HT1080 (cell line): ENCODE results near the gene TMEM183A. TPM values are rescaled to one million over a fixed set of nuclear protein-coding genes. Genes with fewer than 3 reads are reported as not detected.
A peak's percentile ranks its signal among the peaks of the same experiment; 100 is the strongest.

Source experiments
- DNase-seq: peaks from one replicate; pipeline ENCODE4 v3.0.0-alpha.2; 2015; ENCODE audit warnings: low read depth
- total RNA-seq: library from RNA; depleted of rRNA; stranded (reverse); fragments of >200 nt; shearing (Covaris generic); gene quantifications from 2 replicates; pipeline ENCODE4 v1.2.3, GENCODE V29; 2014

The TMEM183A gene
- total RNA-seq, 1 experiment from 2014 or later = 75.3 TPM

GRCh38 chr1:203044546-203045250 is 37.5 kb downstream of the TMEM183A start:
- no peak for DNase-seq

DNA sequence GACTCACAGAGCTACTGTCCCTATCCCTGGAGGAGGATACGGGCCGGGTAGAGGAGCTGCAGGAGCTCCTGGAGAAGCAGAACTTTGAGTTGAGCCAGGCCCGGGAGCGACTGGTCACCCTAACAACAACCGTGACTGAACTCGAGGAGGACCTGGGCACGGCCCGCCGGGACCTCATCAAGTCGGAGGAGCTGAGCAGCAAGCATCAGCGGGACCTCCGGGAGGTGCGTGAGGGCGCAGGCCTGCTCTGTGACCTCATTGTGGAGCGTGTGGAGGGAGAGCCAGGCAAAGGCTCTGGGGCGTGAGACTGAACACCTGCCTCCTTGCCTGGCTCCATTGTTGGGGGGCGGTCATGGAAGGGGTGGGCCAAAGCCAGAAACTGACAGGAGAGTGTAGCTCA is 38.2 kb downstream of the TMEM183A start:
- no peak for DNase-seq

DNA sequence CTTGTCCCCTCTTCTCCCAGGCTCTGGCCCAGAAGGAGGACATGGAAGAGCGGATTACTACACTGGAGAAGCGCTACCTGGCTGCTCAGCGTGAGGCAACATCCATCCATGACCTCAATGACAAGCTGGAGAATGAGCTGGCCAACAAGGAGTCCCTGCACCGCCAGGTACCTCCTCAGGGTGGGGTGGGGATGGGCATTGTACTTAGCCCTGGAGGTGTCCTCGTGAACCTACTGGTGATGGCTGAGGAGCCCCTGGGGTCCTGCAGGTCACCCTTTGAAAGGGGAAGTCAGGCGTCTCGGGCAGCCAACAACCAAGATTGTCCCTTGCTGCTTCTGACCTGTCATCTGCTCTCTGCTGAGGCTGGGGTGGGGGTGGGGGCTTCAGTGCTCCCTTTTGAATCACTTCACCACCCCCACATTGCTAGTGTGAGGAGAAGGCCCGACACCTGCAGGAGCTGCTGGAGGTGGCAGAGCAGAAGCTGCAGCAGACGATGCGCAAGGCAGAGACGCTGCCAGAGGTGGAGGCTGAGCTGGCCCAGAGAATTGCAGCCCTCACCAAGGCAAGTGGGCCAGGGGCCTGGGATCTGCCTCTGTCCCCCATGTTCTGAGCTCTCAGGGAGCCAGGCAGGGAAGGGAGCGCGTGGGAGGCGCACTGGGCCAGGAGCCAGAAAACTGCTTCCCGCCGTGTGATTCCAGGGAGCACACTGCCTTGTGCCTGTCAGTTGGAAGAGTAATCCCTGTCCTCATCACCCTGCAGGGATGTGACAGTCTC is 38.8 kb downstream of the TMEM183A start:
- peak; percentile 40 for DNase-seq

- peak; percentile 86 for DNase-seq
Measured at GRCh38 chr1:203046984-203047630, 39.9 kb downstream of the TMEM183A start.

DNA sequence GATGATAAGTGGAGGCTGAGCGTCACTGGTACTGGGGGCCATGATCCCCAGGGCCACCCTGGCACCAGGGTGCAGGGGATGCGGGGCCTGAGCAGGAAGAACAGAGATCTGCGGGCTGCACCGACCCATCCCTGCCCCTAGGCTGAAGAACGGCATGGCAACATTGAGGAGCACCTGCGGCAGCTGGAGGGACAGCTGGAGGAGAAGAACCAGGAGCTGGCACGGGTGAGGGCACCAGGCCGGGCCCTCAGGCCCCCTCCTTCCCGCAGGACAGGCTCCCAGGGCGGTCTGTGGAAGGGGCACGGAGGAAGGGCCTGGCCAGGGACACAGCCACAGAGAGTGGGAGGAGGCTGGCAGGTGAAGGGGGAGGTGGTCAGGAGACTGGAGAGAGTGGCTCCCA is 40.9 kb downstream of the TMEM183A start:
- DNase-seq = no peak

GRCh38 chr1:203048555-203049051 is 41.4 kb downstream of the TMEM183A start:
- no peak for DNase-seq

GRCh38 chr1:203049077-203049476 is 41.9 kb downstream of the TMEM183A start:
- DNase-seq = no peak

DNA sequence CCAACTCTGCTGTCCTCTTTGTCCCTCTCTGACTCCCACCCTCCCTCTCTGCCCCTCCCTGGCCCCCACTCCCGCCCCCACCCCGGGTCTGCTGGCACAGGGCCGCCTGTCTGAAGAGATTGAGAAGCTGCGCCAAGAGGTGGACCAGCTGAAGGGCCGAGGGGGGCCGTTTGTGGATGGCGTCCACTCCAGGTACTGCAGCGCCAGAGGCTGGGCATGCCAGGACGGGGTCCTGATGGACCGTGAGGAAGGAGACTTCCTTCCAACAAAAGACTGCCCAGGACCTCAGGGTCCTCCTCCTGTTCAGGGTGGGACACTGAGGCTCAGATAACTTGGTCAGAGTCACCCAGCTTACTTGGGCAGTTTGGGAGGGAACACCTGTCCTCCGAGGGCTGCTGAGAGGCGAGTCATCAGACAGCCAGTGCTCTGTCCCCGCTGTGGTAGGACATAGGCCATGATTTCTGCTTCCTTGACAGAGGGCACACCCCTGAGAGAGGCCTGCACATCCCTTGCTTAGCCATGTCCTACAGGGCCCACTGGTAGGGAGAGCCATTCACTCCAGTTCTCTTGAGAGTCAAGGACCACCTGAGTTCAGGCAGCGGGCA is 42.5 kb downstream of the TMEM183A start:
- no peak for DNase-seq

GRCh38 chr1:203050826-203051225 is 43.7 kb downstream of the TMEM183A start:
- DNase-seq = no peak

- no peak for DNase-seq
Measured at GRCh38 chr1:203051841-203052324, 44.7 kb downstream of the TMEM183A start.

DNA sequence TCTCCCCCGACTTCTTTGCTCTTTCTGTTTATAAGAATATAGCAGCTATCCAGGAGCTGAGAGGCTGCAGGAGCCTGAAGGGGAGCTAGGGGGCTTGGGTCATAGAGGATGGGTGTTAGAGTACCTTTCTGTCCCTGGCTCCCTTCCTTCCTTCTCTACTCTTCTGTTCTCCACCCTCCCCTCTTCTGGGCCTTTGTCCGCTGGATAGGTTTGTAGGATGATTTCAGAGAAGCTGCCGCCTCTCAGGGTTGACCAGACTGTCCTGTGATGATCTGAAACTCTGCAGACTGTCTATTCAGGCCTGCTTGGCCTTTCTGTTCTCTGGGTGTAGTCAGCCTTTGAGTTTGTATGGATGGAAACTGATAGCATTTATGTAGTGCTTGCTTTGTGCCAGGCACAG is 45.4 kb downstream of the TMEM183A start:
- DNase-seq = no peak

DNA sequence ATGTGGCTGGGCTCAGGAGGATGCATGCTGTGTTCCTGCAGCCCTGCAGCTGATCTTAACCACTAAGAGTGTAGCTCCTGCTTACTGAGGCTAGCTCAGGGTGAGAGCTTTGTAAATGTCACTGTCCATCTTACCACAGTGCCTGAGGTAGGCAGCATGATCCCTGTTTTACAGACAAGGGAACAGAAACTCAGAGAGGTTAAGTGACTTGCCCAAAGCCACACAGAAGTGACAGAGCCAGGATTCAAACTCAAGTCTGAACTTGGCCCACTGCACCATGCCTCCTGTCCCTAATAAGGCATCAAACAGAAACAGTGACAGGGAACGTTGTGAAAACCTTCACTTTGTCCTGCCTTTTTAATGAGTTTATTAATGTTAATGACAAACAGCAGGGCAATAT is 47.0 kb downstream of the TMEM183A start:
- no peak for DNase-seq

- no peak for DNase-seq
Measured at GRCh38 chr1:203054642-203055041, 47.5 kb downstream of the TMEM183A start.

DNA sequence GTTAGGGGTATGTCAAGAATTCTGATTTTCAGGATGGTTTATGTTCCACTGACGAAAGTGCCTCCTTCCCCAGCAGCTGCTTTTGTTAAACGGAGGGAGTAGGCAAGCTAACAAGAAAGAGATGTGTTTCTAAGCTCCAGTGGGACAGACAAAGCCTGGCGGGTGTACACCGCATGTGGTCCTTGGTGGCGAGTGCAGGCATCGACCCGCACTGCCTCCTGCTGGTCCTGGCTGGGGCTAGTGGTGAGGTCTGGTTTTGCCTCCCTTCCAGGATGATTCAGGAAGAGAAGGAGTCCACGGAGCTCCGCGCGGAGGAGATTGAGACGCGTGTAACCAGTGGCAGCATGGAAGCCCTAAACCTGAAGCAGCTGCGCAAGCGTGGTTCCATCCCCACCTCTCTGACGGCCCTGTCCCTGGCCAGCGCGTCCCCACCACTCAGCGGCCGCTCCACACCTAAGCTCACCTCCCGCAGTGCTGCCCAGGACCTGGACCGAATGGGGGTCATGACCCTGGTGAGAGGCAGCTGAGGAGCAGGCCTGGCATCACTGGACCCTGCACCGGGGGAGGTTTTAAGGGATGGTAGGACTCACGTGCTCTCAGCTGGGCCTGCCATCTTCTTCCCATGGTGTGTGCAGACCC is 48.1 kb downstream of the TMEM183A start:
- DNase-seq = peak; percentile 7

DNA sequence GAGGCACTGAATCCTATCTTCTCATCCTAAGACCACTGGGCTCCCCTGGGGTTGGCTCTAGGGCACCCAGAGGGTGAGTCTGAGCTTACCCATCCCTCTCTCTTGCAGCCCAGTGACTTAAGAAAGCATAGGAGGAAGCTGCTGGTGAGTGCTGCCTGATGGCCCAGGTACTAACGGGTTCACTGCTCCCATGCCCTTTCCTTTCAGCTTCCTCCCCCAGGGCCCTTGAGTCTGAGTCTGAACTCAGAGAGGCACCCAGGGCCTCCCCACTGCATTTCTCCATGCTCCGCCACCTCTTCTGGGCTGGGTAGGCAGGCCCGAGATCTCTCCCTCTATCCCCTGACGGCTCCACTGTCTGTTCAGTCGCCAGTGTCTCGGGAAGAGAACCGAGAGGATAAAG is 48.8 kb downstream of the TMEM183A start:
- no peak for DNase-seq

- no peak for DNase-seq
Measured at GRCh38 chr1:203056516-203056915, 49.3 kb downstream of the TMEM183A start.

DNA sequence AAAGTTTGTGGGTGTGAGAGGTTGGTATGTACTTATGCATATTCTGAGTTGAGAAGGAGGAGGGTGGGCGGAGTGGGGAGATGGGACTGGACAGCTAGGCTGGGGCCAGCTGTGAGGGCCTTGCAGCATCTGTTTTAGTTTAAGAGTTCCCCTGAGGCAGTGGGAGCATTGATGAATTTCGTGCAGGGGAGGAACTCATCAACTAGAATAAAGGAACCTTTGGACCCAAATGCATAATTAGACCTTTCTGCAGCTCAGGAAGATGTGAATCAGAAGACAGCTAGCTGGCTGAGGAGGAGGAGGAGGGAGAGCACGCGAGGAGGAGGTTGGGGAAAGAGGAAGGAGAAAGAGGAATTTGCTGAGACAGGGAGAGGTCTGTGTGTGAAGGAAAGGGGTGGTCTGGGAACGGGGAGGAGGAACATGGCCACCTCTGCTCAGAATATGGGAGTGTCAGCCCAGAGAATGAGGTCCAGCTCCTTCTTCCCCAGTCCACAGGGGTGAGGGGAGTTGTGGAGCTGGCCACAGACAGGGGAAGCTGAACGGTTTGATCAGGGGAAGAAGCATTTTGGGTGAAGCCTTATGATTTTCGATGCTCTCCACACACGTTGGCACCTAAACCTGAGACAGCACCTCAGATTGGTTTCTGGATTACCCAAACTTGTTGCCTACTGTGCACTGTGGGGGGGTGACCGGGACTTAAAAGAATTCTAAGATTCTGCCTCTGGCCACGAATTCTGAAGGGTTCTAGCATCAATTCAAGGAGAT is 50.9 kb downstream of the TMEM183A start:
- no peak for DNase-seq

DNA sequence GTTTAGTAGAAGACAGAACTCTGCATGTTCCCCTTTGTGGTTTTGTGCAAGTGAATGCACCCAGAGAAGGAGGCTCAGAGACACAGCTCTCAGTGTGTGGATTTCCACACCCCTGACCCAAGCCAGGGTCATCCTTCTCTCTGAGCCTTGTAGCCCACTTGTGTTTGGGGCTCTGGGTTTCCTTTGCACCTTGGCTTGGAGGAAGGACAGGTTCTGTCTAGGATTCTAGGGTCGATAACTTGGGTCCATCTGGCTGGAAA is 51.4 kb downstream of the TMEM183A start:
- no peak for DNase-seq

DNA sequence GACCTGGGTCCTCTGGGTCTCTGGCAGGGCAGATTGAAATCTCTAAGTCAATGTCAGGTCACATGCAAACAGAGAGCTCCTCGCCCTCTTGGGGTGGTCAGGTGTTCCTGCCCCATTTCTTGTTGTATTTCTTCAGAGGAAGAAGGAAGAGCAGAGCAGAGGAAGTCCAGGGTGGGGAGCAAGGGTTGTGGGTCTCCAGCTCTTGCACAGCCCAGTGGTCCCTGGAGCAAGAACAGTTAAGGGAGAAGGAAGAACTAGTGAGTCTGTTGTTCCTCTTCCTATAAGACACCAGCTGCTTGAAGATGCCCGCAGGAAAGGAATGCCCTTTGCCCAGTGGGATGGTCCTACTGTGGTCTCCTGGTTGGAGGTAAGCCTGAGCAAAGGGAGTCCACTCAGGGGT is 52.3 kb downstream of the TMEM183A start:
- no peak for DNase-seq

GRCh38 chr1:203060115-203060514 is 52.9 kb downstream of the TMEM183A start:
- no peak for DNase-seq

DNA sequence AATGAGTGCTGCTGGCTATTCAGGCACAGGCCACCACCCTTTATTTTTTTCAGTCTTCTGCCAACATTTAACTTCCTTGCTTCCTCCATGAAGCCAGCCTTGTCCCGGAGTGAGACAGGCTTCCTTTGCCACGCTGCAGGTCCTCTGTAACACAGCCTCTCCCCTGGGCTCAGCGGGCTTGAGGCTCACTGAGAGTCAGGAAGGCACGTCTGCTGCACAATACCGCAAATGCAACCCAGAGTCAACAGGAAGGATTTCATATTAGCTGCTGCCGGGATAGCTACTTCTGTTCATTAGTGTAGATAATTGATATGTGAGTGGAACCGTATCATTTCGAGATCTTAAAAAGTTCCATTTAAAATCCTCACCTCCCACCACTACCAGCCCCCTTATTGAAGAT is 56.1 kb downstream of the TMEM183A start:
- no peak for DNase-seq
